GM10266 (cell line): ENCODE results near the gene DENR.
"Not testable (repeated sequence)": the region's sequence is repeated elsewhere in the genome, so short reads cannot be mapped to it uniquely, and the experiment has no call there.

Experiments
- DNase-seq: peaks from one replicate; pipeline ENCODE4 v3.0.0; 2012; ENCODE audit errors: extremely low spot score
- TF ChIP-seq, protein P1 (sequence below): IDR thresholded peaks from 2 replicates; pipeline ENCODE4 v1.5.1; 2012; ENCODE audit warnings: mild to moderate bottlenecking, low read depth; ENCODE audit not compliant: control insufficient read depth, insufficient read depth; ENCODE audit errors: missing control alignments

The DENR gene

DNA sequence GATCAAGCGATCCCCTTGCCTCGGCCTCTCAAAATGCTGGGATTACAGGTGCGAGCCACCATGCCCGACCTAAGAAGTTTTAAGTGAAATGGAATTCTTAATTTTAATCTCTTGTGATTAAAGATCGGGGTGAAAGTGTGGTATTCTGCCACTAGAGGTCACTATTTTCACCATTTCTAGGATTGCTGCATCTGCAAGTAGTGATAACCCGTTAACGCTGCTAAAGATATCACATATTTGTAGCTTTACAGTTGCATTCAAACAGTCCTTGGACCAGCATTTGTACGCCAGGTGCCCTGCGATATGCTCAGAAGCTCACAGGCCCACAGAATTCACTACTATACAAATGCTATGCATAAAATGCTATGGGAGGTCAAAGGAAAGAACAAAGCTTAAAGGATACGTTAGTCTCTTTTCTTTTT is 41.1 kb downstream of the DENR start:
- DNase-seq = peak; percentile 67
- TF ChIP-seq, protein P1, sequence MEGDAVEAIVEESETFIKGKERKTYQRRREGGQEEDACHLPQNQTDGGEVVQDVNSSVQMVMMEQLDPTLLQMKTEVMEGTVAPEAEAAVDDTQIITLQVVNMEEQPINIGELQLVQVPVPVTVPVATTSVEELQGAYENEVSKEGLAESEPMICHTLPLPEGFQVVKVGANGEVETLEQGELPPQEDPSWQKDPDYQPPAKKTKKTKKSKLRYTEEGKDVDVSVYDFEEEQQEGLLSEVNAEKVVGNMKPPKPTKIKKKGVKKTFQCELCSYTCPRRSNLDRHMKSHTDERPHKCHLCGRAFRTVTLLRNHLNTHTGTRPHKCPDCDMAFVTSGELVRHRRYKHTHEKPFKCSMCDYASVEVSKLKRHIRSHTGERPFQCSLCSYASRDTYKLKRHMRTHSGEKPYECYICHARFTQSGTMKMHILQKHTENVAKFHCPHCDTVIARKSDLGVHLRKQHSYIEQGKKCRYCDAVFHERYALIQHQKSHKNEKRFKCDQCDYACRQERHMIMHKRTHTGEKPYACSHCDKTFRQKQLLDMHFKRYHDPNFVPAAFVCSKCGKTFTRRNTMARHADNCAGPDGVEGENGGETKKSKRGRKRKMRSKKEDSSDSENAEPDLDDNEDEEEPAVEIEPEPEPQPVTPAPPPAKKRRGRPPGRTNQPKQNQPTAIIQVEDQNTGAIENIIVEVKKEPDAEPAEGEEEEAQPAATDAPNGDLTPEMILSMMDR = peak; percentile 70

DNA sequence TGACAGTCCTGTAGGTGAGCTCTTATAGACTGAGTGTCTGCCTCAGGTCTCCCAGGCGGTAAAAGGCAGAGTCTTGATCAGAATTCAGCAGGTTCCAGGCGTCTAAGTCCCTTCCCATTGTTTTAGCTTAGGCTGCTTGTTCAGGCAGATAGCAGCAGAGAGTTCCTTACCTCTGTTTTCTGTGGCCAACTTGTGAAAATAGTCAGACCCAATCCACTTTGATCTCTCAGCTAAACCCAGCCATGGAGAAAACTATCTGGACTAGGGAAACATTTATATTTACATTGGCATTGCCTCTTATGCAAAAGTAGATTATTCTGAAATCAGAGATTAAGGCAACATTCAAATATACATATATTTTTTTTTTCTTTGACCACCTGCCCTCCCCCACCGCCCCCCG is 43.2 kb downstream of the DENR start:
- no peak for DNase-seq
- TF ChIP-seq, protein P1 = no peak

DNA sequence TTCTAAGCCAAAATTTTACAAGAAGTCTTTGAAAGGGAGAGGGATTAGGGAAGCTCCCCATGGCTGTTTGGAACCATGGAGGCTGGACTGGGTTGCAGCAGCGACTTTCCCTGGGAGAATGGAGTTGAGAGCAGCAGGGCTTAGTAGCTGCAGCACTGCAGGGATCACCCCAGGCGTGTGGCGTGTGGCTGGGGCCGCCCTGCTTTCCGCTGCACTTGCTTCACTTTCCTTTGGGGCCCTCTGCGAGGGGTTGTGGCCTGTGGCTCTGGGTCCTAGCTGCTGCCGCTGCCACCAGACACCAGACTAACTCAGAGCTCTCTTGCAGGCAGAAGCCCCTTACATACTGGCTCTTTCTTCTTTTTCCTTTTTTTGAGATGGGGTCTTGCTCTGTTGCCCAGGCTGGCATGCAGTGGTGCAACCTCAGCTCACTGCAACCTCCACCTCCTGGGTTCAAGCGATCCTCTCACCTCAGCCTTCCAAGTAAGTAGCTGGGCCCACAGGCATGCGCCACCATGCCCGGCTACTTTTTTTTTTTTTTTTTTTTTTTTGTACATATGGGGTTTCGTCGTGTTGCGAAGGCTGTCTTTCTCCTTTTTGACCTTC is 47.1 kb downstream of the DENR start:
- no peak for DNase-seq
- TF ChIP-seq, protein P1 = no peak

DNA sequence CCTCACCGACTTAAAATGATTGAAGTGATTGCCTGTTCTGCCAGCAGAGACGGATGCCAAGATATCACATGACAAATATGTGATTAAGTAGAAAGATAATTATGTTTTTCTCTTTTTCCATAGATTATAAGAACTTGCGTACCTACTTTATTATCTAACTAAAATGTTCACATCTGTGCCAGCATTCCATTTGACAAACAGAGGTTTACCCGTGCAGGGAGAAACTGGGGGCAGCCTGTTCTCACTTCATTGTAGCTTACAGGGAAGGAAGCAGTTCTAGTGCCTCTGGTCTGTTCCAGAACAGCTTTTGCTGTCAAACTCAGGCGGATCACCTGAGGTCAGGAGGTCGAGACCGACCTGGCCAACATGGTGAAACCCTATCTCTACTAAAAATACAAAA is 51.3 kb downstream of the DENR start:
- DNase-seq = no peak
- TF ChIP-seq, protein P1 = no peak

DNA sequence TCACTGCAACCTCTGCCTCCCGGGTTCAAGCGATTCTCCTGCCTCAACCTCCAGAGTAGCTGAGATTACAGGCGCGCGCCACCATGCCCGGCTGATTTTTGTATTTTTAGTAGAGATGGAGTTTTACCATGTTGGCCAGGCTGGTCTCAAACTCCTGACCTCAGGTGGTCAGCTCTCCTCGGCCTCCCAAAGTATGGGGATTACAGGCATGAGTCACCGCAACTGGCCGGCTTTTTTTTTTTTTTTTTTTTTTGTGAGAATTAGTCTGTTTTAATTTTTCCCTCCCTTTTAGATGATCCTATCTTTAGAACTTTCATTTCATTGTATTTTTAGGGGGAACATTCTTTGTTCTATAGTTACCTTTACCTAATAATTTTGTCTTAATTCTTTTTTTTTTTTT is 52.3 kb downstream of the DENR start:
- DNase-seq = not testable (repeated sequence)

DNA sequence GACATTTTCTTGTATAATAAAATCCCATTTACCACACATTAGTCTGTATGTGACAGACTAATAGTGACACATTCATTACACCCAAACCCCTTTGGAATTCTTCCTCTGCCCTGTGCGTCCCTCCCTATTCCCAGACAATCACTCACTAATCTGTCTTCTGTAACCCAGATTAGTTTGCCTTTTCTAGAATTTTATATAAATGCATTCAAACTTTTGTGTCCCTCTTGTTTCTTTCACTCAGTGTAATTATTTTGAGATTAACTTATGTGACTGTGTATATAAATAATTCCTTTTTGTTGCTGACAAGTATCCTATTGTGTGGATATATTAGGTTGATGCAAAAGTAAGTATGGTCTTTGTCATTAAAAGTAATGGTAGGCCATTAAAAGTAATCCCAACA is 55.0 kb downstream of the DENR start:
- DNase-seq = no peak

DNA sequence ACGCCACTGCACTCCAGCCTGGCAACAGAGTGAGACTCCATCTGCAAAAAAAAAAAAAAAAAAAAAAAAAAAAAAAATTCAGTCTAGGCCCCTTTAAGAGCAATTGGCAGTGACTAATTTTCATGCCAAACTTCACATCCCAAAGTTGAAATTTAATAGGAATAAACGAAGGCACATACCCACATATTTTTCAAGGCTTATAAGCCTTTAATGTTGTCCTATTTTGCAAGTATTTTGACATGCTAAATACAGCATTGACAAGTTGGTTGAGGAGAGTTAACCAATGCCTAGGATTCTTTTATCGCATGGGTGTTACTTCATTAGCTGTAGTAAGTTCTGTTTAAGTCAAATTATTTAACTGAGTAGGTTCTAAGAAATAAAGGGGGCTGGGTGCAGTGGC is 59.2 kb downstream of the DENR start:
- no peak for DNase-seq
- TF ChIP-seq, protein P1 = no peak

More for the DNA sequence above, 55.0 kb downstream of the DENR start:
- TF ChIP-seq, protein P1 = no peak

DNA sequence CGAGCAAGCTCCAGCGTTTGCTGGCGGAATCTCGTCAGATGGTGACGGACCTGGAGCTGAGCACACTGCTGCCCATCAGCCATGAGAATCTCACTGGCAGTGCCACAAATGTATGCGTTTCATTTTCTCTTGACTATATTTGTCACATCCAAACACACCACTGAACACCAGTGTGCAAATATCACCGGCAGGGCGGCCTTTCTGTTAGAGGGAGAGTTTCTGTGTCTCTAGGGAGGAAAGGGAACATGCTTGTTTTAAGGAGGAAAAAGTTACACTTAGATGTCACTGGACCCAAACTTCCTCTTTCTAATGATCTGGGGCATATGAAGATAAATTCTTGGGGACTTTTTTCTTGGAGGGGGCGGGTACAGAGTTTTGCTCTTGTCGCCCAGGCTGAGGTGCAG is 60.7 kb downstream of the DENR start:
- TF ChIP-seq, protein P1 = no peak
- peak; percentile 42 for DNase-seq
